Measurements from ENCODE around the gene FBXO2. TPM values are rescaled to one million over a fixed set of nuclear protein-coding genes. Genes with fewer than 3 reads are reported as not detected.
A peak's percentile ranks its signal among the peaks of the same experiment; 100 is the strongest.

FBXO2 gene
- total RNA-seq, 1 donor from 2014 or later, result 64.0 TPM

- Mint-ChIP-seq H3K27ac (ENCODE audit: unreplicated experiment) (no peak overlapping the region), H3K9me3 (ENCODE audit: unreplicated experiment) (peaks cover 2% of the 10 kb centered on the region), H3K4me3 (ENCODE audit: unreplicated experiment) (no peak overlapping the region), H3K36me3 (ENCODE audit: low read depth, unreplicated experiment) (no peaks in the 10 kb centered on the region), H3K4me1 (ENCODE audit: low read depth, unreplicated experiment) (peaks cover 7% of the 10 kb centered on the region), H3K27me3 (ENCODE audit: low read depth, unreplicated experiment) (peaks cover 69% of the 10 kb centered on the region)
- FAIRE-seq (no peak), DNase-seq (ENCODE audit: low read depth) (no peak)
- Histone ChIP-seq H3K9ac (ENCODE audit: low read length) (no peak overlapping the region), H3K79me2 (ENCODE audit: insufficient read depth, low read length) (no peaks in the 10 kb centered on the region), H3K4me3 (ENCODE audit: insufficient read depth, low read depth, low read length) (no peak overlapping the region), H3K27me3 (ENCODE audit: insufficient read depth, low read length) (peaks cover 27% of the 10 kb centered on the region), H3K4me1 (ENCODE audit: insufficient read depth, low read length) (peaks cover 23% of the 10 kb centered on the region), H3K4me2 (ENCODE audit: low read length) (peak overlapping the region; percentile 86), H3K27ac (ENCODE audit: low read depth, low read length) (no peak overlapping the region), H4K20me1 (ENCODE audit: insufficient read depth, low read length) (peaks cover 24% of the 10 kb centered on the region), H3K9me3 (ENCODE audit: insufficient read depth, low read depth, low read length) (no peaks in the 10 kb centered on the region), H3K36me3 (ENCODE audit: insufficient read depth, low read length) (no peaks in the 10 kb centered on the region), H2AFZ (ENCODE audit: low read depth, low read length) (no peak overlapping the region)
- no peak for TF ChIP-seq CTCF (IDR thresholded peaks at IDR 0.05; ENCODE audit: insufficient read depth, low read depth, low read length)
- no peak for TF ChIP-seq EZH2 (IDR thresholded peaks at IDR 0.05; ENCODE audit: insufficient read depth, low read length)
These were observed 39.7 kb upstream of the FBXO2 start for GRCh38 chr1:11693917-11694316.

DNA sequence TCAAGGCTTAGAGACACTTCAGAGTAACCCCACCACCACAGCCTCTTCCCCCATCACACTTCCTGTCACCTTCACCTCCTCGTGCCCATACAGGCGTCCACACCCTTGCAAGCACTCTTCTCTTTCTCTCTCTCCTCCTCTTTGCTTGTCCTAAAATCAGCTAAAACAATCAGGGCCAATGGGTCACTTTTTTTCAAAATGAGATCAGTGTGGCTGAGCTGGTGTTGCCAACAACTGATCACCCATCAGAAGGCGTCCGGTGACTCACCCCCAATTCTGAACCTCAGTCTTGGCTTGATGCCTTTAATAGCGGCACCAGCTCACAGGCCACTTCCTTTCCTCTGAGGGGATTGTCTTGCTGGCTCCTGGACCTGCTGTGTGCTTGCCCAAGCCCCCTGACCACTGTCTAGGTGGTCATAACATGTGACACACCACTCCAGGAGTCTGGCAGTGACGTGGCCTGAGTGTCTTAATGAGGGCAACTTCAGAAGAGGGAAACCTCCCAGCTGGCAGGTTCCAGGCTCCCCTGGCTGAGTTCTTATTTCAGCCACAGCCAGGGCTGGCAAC, 38.9 kb upstream of the FBXO2 start:
- Histone ChIP-seq H3K4me2 (ENCODE audit: low read length) (peak overlapping the region; percentile 86), H3K9me3 (ENCODE audit: insufficient read depth, low read depth, low read length) (no peaks in the 10 kb centered on the region), H3K4me1 (ENCODE audit: insufficient read depth, low read length) (peaks cover 23% of the 10 kb centered on the region), H4K20me1 (ENCODE audit: insufficient read depth, low read length) (peaks cover 24% of the 10 kb centered on the region), H2AFZ (ENCODE audit: low read depth, low read length) (no peak overlapping the region), H3K27ac (ENCODE audit: low read depth, low read length) (no peak overlapping the region), H3K9ac (ENCODE audit: low read length) (no peak overlapping the region), H3K27me3 (ENCODE audit: insufficient read depth, low read length) (peaks cover 23% of the 10 kb centered on the region), H3K4me3 (ENCODE audit: insufficient read depth, low read depth, low read length) (no peak overlapping the region), H3K79me2 (ENCODE audit: insufficient read depth, low read length) (no peaks in the 10 kb centered on the region), H3K36me3 (ENCODE audit: insufficient read depth, low read length) (no peaks in the 10 kb centered on the region)
- peaks cover 2% of the 10 kb centered on the region for H3K9me3 Mint-ChIP-seq (ENCODE audit: unreplicated experiment)
- peaks cover 62% of the 10 kb centered on the region for H3K27me3 Mint-ChIP-seq (ENCODE audit: low read depth, unreplicated experiment)
- no peak for TF ChIP-seq EZH2 (IDR thresholded peaks at IDR 0.05; ENCODE audit: insufficient read depth, low read length)
- no peak for TF ChIP-seq CTCF (IDR thresholded peaks at IDR 0.05; ENCODE audit: insufficient read depth, low read depth, low read length)
- H3K36me3 Mint-ChIP-seq (ENCODE audit: low read depth, unreplicated experiment), result no peaks in the 10 kb centered on the region
- peaks cover 7% of the 10 kb centered on the region for H3K4me1 Mint-ChIP-seq (ENCODE audit: low read depth, unreplicated experiment)
- peak; percentile 82 for DNase-seq (ENCODE audit: low read depth)
- peak overlapping the region; percentile 70 for H3K4me3 Mint-ChIP-seq (ENCODE audit: unreplicated experiment)
- H3K27ac Mint-ChIP-seq (ENCODE audit: unreplicated experiment), result no peak overlapping the region
- peak; percentile 89 for FAIRE-seq

DNA sequence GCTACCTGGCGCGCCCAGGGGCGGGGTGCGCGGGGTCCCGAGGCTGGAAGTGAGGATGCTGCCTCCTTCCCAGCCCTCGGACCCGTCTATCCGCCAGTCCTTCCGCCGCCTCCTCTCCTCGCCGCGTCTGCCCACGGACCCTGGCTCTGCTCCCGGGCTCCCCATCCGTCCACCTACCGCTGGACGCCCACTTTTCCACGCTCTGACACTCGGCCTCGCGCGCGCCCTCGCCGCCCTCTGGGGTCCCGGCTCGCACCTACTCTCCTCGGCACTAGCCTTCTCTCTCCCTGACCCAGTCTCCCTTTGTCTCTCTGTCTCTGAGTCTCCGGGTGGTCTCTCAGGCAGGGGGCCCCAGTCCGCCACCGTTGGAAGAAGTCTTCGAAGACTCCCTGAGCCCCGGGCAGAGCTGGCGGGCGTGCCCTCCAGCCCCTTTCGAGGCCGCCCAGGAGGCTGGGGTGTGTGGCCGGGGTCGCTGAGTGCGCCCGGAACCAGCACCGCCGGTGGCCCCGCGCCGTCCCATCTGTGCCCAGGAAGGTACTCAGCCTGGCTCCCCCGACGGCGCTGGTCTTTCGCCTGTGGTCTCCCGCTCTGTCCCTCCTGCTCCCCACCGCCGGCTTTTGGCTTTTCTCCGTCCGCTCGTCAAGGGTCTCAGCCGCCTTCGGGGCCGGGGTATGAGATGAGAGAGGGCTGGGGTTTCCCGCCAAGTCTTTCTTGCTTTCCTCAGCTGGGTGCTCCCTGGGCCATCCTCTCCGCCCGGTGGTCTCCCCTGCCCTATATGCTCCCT, 37.9 kb upstream of the FBXO2 start:
- Histone ChIP-seq H3K27me3 (ENCODE audit: insufficient read depth, low read length) (peaks cover 23% of the 10 kb centered on the region), H2AFZ (ENCODE audit: low read depth, low read length) (no peak overlapping the region), H3K4me1 (ENCODE audit: insufficient read depth, low read length) (peaks cover 23% of the 10 kb centered on the region), H3K36me3 (ENCODE audit: insufficient read depth, low read length) (no peaks in the 10 kb centered on the region), H3K9me3 (ENCODE audit: insufficient read depth, low read depth, low read length) (no peaks in the 10 kb centered on the region), H3K4me3 (ENCODE audit: insufficient read depth, low read depth, low read length) (peak overlapping the region; percentile 28), H3K79me2 (ENCODE audit: insufficient read depth, low read length) (no peaks in the 10 kb centered on the region), H4K20me1 (ENCODE audit: insufficient read depth, low read length) (peaks cover 24% of the 10 kb centered on the region), H3K27ac (ENCODE audit: low read depth, low read length) (no peak overlapping the region), H3K9ac (ENCODE audit: low read length) (peak overlapping the region; percentile 23), H3K4me2 (ENCODE audit: low read length) (peak overlapping the region; percentile 86)
- H3K27ac Mint-ChIP-seq (ENCODE audit: unreplicated experiment), result no peak overlapping the region
- peaks cover 60% of the 10 kb centered on the region for H3K27me3 Mint-ChIP-seq (ENCODE audit: low read depth, unreplicated experiment)
- H3K4me1 Mint-ChIP-seq (ENCODE audit: low read depth, unreplicated experiment), result peaks cover 7% of the 10 kb centered on the region
- DNase-seq (ENCODE audit: low read depth) (no peak), FAIRE-seq (no peak)
- peaks cover 2% of the 10 kb centered on the region for H3K9me3 Mint-ChIP-seq (ENCODE audit: unreplicated experiment)
- peak overlapping the region; percentile 28 for H3K4me3 Mint-ChIP-seq (ENCODE audit: unreplicated experiment)
- H3K36me3 Mint-ChIP-seq (ENCODE audit: low read depth, unreplicated experiment), result no peaks in the 10 kb centered on the region
- TF ChIP-seq CTCF (IDR thresholded peaks at IDR 0.05; ENCODE audit: insufficient read depth, low read depth, low read length), result no peak
- TF ChIP-seq EZH2 (IDR thresholded peaks at IDR 0.05; ENCODE audit: insufficient read depth, low read length), result peak; percentile 74

Data from astrocyte (in vitro differentiated cells and primary cell).